HEK293 (cell line): ENCODE measurements around the gene CD2BP2.

Experiments used
- CTCF ChIP-seq: fragments of 450-650 bp; formaldehyde crosslinking; IDR thresholded peaks from 2 replicates; pipeline ENCODE4 v1.5.1; 2016; ENCODE audit warnings: missing biosample characterization, missing genetic modification characterization
- GLI4 ChIP-seq: fragments of 450-650 bp; formaldehyde crosslinking; IDR thresholded peaks from 2 replicates; pipeline ENCODE4 v1.5.1; 2016; ENCODE audit warnings: missing biosample characterization, missing genetic modification characterization
- IKZF3 ChIP-seq: fragments of 450-650 bp; IDR thresholded peaks from 2 replicates; pipeline ENCODE4 v1.5.0; 2018; ENCODE audit warnings: missing biosample characterization, mild to moderate bottlenecking, missing genetic modification characterization, moderate library complexity
- KLF16 ChIP-seq: fragments of 450-650 bp; formaldehyde crosslinking; IDR thresholded peaks from 2 replicates; pipeline ENCODE4 v1.5.1; 2017; ENCODE audit warnings: missing biosample characterization, missing genetic modification characterization
- KLF9 ChIP-seq: fragments of 450-650 bp; formaldehyde crosslinking; IDR thresholded peaks from 2 replicates; pipeline ENCODE4 v1.5.1; 2016; ENCODE audit warnings: missing biosample characterization, missing genetic modification characterization, low read depth
- PATZ1 ChIP-seq: fragments of 450-650 bp; formaldehyde crosslinking; IDR thresholded peaks from 2 replicates; pipeline ENCODE4 v1.5.1; 2016; ENCODE audit warnings: missing biosample characterization, missing genetic modification characterization
- PRDM10 ChIP-seq: fragments of 450-650 bp; formaldehyde crosslinking; IDR thresholded peaks from 2 replicates; pipeline ENCODE4 v1.5.1; 2016; ENCODE audit warnings: missing biosample characterization, missing genetic modification characterization
- SP7 ChIP-seq: fragments of 450-650 bp; formaldehyde crosslinking; IDR thresholded peaks from 2 replicates; pipeline ENCODE4 v1.5.1; 2016; ENCODE audit warnings: missing biosample characterization, missing genetic modification characterization
- ZBTB11 ChIP-seq: fragments of 450-650 bp; formaldehyde crosslinking; conservative IDR thresholded peaks from 2 replicates; pipeline ENCODE4 v1.5.1; 2016; ENCODE audit warnings: low read depth, missing biosample characterization, missing genetic modification characterization
- ZBTB17 ChIP-seq: fragments of 450-650 bp; formaldehyde crosslinking; IDR thresholded peaks from 2 replicates; pipeline ENCODE4 v1.5.1; 2016; ENCODE audit warnings: missing biosample characterization, missing genetic modification characterization
- ZBTB20 ChIP-seq: fragments of 450-650 bp; formaldehyde crosslinking; IDR thresholded peaks from 2 replicates; pipeline ENCODE4 v1.5.1; 2016; ENCODE audit warnings: missing biosample characterization, missing genetic modification characterization
- ZBTB48 ChIP-seq: fragments of 450-650 bp; formaldehyde crosslinking; IDR thresholded peaks from 2 replicates; pipeline ENCODE4 v1.5.1; 2016; ENCODE audit warnings: missing biosample characterization, missing genetic modification characterization
- ZBTB7A ChIP-seq: fragments of 450-650 bp; formaldehyde crosslinking; IDR thresholded peaks from 2 replicates; pipeline ENCODE4 v1.5.1; 2016; ENCODE audit warnings: low read depth, missing biosample characterization, missing genetic modification characterization
- ZNF19 ChIP-seq: fragments of 450-650 bp; formaldehyde crosslinking; IDR thresholded peaks from 2 replicates; pipeline ENCODE4; 2016; ENCODE audit warnings: missing biosample characterization, missing genetic modification characterization, low read depth
- ZNF2 ChIP-seq: fragments of 450-650 bp; formaldehyde crosslinking; IDR thresholded peaks from 2 replicates; pipeline ENCODE4 v1.5.1; 2016; ENCODE audit warnings: missing biosample characterization, missing genetic modification characterization
- ZNF274 ChIP-seq, 2 experiments: fragments of 200-500 bp in 1 of 2; fragments of 450-650 bp in 1 of 2; sonication (Bioruptor generic) in 1 of 2; formaldehyde crosslinking in 1 of 2; IDR thresholded peaks; 2 replicates each; pipeline versions ENCODE4 v1.5.1 to v1.6.1; 2014 to 2016; ENCODE audit warnings: borderline replicate concordance in 1 of 2, inconsistent platforms in 1 of 2, low read length in 1 of 2, missing biosample characterization in 1 of 2, missing genetic modification characterization in 1 of 2
- ZNF292 ChIP-seq: fragments of 450-650 bp; formaldehyde crosslinking; IDR thresholded peaks from 2 replicates; pipeline ENCODE4 v1.5.1; 2016; ENCODE audit warnings: low read depth, missing biosample characterization, missing genetic modification characterization, borderline replicate concordance
- ZNF324 ChIP-seq: fragments of 450-650 bp; formaldehyde crosslinking; IDR thresholded peaks from 2 replicates; pipeline ENCODE4 v1.5.1; 2016; ENCODE audit warnings: missing biosample characterization, missing genetic modification characterization
- ZNF335 ChIP-seq: fragments of 450-650 bp; formaldehyde crosslinking; conservative IDR thresholded peaks from 2 replicates; pipeline ENCODE4 v1.5.1; 2016; ENCODE audit warnings: missing biosample characterization, missing genetic modification characterization
- ZNF398 ChIP-seq: fragments of 450-650 bp; formaldehyde crosslinking; IDR thresholded peaks from 2 replicates; pipeline ENCODE4 v1.5.1; 2017; ENCODE audit warnings: missing biosample characterization, missing genetic modification characterization
- ZNF426 ChIP-seq: fragments of 450-650 bp; formaldehyde crosslinking; IDR thresholded peaks from 2 replicates; pipeline ENCODE4 v1.5.1; 2017; ENCODE audit warnings: missing biosample characterization, missing genetic modification characterization, mild to moderate bottlenecking, inconsistent platforms, moderate library complexity
- ZNF626 ChIP-seq: fragments of 450-650 bp; sonication (Bioruptor Pico); formaldehyde crosslinking; IDR thresholded peaks from 2 replicates; pipeline ENCODE4 v1.5.1; 2018; ENCODE audit warnings: missing biosample characterization, missing genetic modification characterization, inconsistent platforms
- ZNF660 ChIP-seq: fragments of 450-650 bp; IDR thresholded peaks from 2 replicates; pipeline ENCODE4 v1.5.1; 2018; ENCODE audit warnings: missing biosample characterization, mild to moderate bottlenecking, missing genetic modification characterization
- ZSCAN23 ChIP-seq: fragments of 450-650 bp; formaldehyde crosslinking; IDR thresholded peaks from 2 replicates; pipeline ENCODE4 v1.5.1; 2016; ENCODE audit warnings: missing biosample characterization, missing genetic modification characterization
- ZSCAN4 ChIP-seq: fragments of 450-650 bp; formaldehyde crosslinking; IDR thresholded peaks from 2 replicates; pipeline ENCODE4 v1.5.1; 2017; ENCODE audit warnings: missing biosample characterization, missing genetic modification characterization

CD2BP2 gene

GRCh38 chr16:30371248-30371816 is 16.2 kb upstream of the CD2BP2 start (continued):
- TF ChIP-seq PRDM10 (tag by site-specific recombination) (peak; percentile 74), ZSCAN4 (tag by site-specific recombination) (no peak), ZNF426 (tag by site-specific recombination) (no peak), KLF9 (tag by site-specific recombination) (peak; percentile 64; the same call in 1 of the 2 replicates), GLI4 (tag by site-specific recombination) (peak; percentile 65), ZNF2 (tag by site-specific recombination) (0 out of 2 replicates have a peak, but pooled peaks have one; percentile 20), ZBTB11 (tag by site-specific recombination) (peak; percentile 56), SP7 (peak; percentile 65; the same call in 1 of the 2 replicates), ZNF626 (tag by site-specific recombination) (no peak), IKZF3 (no peak), KLF16 (tag by site-specific recombination) (0 out of 2 replicates have a peak, but pooled peaks have one; percentile 30), ZNF660 (peak; percentile 30; the same call in 1 of the 2 replicates), ZNF274 (IDR thresholded peaks at IDR 0.05; ENCODE audit: low read length) (no peak), ZNF274 (tag by site-specific recombination; IDR thresholded peaks at IDR 0.05; ENCODE audit: borderline replicate concordance) (no peak), ZNF324 (tag by site-specific recombination) (0 out of 2 replicates have a peak, but pooled peaks have one; percentile 35), ZNF19 (tag by site-specific recombination) (no peak), CTCF (tag by site-specific recombination) (peak; percentile 86), ZNF335 (peak; percentile 57), PATZ1 (peak; percentile 77), ZBTB7A (tag by site-specific recombination) (peak; percentile 59), ZNF398 (peak; percentile 39; the same call in 1 of the 2 replicates), ZBTB20 (tag by site-specific recombination) (peak; percentile 51; the same call in 1 of the 2 replicates), ZSCAN23 (tag by site-specific recombination) (0 out of 2 replicates have a peak, but pooled peaks have one; percentile 54), ZNF292 (tag by site-specific recombination) (peak; percentile 37; the same call in 1 of the 2 replicates), ZBTB48 (tag by site-specific recombination) (peak; percentile 95), ZBTB17 (tag by site-specific recombination) (peak; percentile 83)
